NCI-H526 (cell line): ENCODE data around the gene TCFL5.
A peak's percentile ranks its signal among the peaks of the same experiment; 100 is the strongest.

Experiments used
- DNase-seq, 2 experiments: peaks; one replicate each; lab custom pipeline; 2025; lab: John Stamatoyannopoulos, UW

TCFL5 gene

GRCh38 chr20:62797671-62798532 is 63.7 kb downstream of the TCFL5 start:
- DNase-seq: no peak

GRCh38 chr20:62796699-62797491 is 64.7 kb downstream of the TCFL5 start:
- peak in 1 of 2 experiments; percentile 55 for DNase-seq

GRCh38 chr20:62795023-62795761 is 66.4 kb downstream of the TCFL5 start:
- DNase-seq: peak; percentile 63 to 91

- peak; percentile 86 to 98 for DNase-seq
These were observed 67.5 kb downstream of the TCFL5 start for GRCh38 chr20:62794007-62794724.

GRCh38 chr20:62793757-62794006 is 67.9 kb downstream of the TCFL5 start:
- no peak for DNase-seq

GRCh38 chr20:62792940-62793756 is 68.5 kb downstream of the TCFL5 start:
- peak in 1 of 2 experiments; percentile 44 for DNase-seq

- DNase-seq: no peak
These were observed 69.3 kb downstream of the TCFL5 start for GRCh38 chr20:62792182-62792939.

GRCh38 chr20:62791301-62792181 is 70.1 kb downstream of the TCFL5 start:
- DNase-seq: peak; percentile 90 to 97
